ENCODE data around the gene MRPL37.

The MRPL37 gene

DNA sequence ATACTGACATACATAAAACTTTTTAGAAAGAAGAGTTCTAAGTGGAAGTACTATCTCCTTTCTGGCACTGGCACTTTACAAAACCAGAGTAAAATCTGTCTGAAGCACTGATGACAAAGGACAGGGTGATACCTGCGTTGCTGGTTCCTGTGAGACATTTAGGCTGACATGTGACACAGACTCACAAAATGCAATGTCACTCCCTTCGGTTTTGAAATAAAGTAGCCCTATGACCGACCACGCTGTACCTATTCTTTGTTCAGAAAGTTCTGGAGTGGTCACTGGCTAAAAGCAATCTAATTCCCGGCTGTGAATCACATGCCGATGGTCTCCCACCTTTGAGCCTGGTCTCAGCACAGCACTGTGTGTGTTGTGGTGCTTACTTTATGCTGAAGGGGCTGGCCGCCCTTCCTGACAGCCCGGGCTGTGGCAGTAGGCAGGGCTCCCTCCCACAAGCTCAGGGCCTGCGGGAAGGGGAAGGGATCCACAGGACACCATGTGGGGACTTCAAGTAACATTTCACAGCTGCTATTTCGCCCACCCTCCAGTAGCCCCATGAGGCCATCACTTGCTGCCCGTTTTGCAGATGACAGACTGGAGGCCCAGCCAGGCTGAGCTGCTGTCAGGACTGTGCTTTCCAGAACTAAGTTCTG, 48.0 kb downstream of the MRPL37 start:
- H3K4me3 ChIP-seq (ENCODE audit: low read length): no peak overlapping the region
- no peak overlapping the region for H3K9ac ChIP-seq (ENCODE audit: low read length)
- no peak overlapping the region for H3K27ac ChIP-seq (ENCODE audit: low read length)
- H3K4me1 ChIP-seq (ENCODE audit: control insufficient read depth, low read depth, low read length): no peaks in the 10 kb centered on the region
- no peaks in the 10 kb centered on the region for H3K27me3 ChIP-seq (ENCODE audit: control insufficient read depth, insufficient read depth, low read length)
- peaks cover 9% of the 10 kb centered on the region for H3K36me3 ChIP-seq (ENCODE audit: control insufficient read depth, low read depth, low read length)
- H3K9me3 ChIP-seq (ENCODE audit: control insufficient read depth, low read depth, low read length): no peaks in the 10 kb centered on the region

DNA sequence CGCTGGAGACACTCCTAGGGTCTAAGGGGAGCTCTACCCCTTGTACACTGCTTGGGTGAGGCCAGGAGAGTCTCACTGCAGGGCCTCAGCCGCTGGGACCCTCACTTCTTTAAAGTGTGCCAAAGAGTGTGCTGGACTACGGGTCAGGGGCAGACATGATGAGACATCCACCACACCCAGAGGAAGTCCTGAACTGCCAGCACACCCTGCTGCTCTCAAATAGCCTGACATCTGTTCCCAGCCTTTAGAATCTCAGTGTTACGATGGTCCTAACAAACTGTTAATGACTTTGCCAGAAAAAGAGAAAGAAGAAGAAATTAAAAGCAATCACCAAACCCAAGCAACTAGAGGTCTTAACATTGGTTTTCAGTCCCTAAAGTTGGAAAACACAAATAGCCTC, 49.0 kb downstream of the MRPL37 start:
- H3K9ac ChIP-seq (ENCODE audit: low read length): no peak overlapping the region
- no peak overlapping the region for H3K4me3 ChIP-seq (ENCODE audit: low read length)
- H3K27me3 ChIP-seq (ENCODE audit: control insufficient read depth, insufficient read depth, low read length): no peaks in the 10 kb centered on the region
- no peaks in the 10 kb centered on the region for H3K4me1 ChIP-seq (ENCODE audit: control insufficient read depth, low read depth, low read length)
- H3K9me3 ChIP-seq (ENCODE audit: control insufficient read depth, low read depth, low read length): no peaks in the 10 kb centered on the region
- no peak overlapping the region for H3K27ac ChIP-seq (ENCODE audit: low read length)
- peaks cover 5% of the 10 kb centered on the region for H3K36me3 ChIP-seq (ENCODE audit: control insufficient read depth, low read depth, low read length)

DNA sequence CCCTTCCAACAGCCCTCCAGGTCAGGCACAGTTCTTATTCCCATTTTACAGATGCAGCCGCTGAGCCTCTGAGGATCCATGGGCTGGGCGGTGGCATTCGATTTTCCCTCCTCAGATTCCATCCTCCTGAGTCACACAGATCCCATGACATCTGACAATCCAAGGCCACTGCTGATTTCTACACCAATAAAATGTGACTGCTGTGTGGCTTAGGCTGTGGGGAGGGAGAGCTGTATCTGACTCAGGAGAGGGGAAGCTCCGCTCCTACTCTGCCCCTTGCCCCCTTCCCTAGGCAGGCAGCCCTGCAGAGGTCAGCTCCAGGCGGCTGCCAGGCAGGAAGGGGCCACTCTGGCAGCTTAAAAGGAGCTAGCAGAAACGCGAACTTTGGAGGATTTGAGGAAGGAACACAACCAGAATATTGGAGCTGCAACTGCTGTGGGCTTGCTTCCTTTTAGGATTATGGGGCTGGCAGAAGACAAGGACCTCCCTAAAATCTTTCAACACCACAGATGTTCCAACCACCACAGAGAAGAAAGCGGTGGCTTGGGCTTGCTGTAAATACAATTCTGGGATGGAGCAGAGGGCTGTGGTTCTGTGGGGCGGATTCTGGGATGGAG, 50.0 kb downstream of the MRPL37 start:
- H3K27me3 ChIP-seq (ENCODE audit: control insufficient read depth, insufficient read depth, low read length): no peaks in the 10 kb centered on the region
- H3K27ac ChIP-seq (ENCODE audit: low read length): no peak overlapping the region
- H3K4me3 ChIP-seq (ENCODE audit: low read length): no peak overlapping the region
- no peaks in the 10 kb centered on the region for H3K9me3 ChIP-seq (ENCODE audit: control insufficient read depth, low read depth, low read length)
- H3K4me1 ChIP-seq (ENCODE audit: control insufficient read depth, low read depth, low read length): no peaks in the 10 kb centered on the region
- H3K9ac ChIP-seq (ENCODE audit: low read length): no peak overlapping the region
- H3K36me3 ChIP-seq (ENCODE audit: control insufficient read depth, low read depth, low read length): peaks cover 5% of the 10 kb centered on the region

DNA sequence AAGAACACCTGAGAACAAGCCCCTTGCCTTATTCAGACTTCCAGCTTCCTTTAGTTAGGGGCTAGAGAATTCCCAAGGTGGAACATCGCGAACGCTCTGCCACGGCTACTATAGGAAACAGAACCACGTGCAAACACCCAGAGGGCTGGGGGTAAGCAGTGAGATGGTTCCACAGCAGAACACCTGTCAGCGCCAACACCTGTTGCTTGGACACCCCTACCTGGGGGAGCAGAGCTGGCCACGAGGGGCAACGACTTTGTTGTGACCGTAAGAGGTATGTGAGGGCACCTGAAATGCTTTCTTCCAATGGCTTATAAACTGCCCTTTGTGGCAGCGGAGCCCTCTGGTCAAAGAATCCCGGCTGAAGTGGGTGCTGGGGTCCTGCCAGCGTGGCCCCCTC, 50.7 kb downstream of the MRPL37 start:
- peaks cover 5% of the 10 kb centered on the region for H3K36me3 ChIP-seq (ENCODE audit: control insufficient read depth, low read depth, low read length)
- no peak overlapping the region for H3K27ac ChIP-seq (ENCODE audit: low read length)

DNA sequence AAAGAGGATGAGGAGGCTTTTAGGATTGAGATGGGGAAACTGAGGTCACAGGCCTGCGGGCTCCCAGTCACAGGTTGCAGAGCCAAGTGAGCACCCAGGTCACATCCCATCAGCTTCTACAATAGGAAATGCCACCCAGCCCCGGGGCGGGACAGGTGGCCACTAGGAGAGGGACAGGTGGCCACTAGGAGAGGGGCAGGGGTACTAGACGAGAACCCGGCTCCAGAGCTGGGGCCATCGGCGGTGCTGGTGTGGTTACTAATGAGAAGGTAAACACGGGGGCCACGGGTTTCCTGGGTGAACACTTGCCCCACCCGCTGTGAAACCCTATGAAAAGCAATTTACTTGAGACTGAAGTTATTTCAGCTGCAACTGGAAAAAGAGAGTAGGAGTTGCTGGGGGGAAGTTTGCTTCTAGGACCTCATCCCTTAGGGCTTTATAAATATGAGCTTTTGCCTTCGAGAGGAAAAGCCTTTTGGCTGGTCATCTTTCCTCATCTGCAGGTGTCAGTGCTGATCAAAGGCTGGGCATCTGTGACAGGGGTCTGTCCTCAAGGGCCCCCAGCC, 52.5 kb downstream of the MRPL37 start:
- Histone ChIP-seq H3K36me3 (ENCODE audit: control insufficient read depth, low read depth, low read length) (peaks cover 3% of the 10 kb centered on the region), H3K4me3 (ENCODE audit: low read length) (no peak overlapping the region), H3K4me1 (ENCODE audit: control insufficient read depth, low read depth, low read length) (peaks cover 11% of the 10 kb centered on the region)

More for the DNA sequence above, 50.7 kb downstream of the MRPL37 start:
- Histone ChIP-seq H3K9ac (ENCODE audit: low read length) (no peak overlapping the region), H3K4me3 (ENCODE audit: low read length) (no peak overlapping the region), H3K27me3 (ENCODE audit: control insufficient read depth, insufficient read depth, low read length) (no peaks in the 10 kb centered on the region), H3K4me1 (ENCODE audit: control insufficient read depth, low read depth, low read length) (no peaks in the 10 kb centered on the region), H3K9me3 (ENCODE audit: control insufficient read depth, low read depth, low read length) (no peaks in the 10 kb centered on the region)

DNA sequence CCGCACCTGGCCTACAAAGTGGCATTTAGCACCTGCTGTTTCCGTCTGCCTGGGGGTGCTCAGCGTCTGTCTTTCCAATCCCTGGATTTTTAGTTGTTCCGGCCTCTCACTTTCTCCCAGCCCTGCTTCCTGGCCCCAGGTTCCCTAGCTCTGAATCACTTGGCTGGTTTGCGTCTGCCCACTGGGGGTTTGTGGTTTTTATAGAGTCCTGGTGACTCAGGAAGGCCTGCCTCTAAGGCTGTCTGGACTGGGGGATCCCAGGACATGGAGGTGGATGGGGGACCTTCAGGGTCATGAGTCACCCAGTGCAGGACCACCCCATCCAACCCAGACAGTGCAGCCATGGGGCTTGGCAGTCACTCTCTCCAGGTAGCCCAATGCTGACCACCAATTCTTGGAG, 53.5 kb downstream of the MRPL37 start:
- Histone ChIP-seq H3K36me3 (ENCODE audit: control insufficient read depth, low read depth, low read length) (peaks cover 3% of the 10 kb centered on the region), H3K27me3 (ENCODE audit: control insufficient read depth, insufficient read depth, low read length) (no peaks in the 10 kb centered on the region), H3K4me3 (ENCODE audit: low read length) (no peak overlapping the region), H3K27ac (ENCODE audit: low read length) (no peak overlapping the region), H3K9ac (ENCODE audit: low read length) (no peak overlapping the region), H3K4me1 (ENCODE audit: control insufficient read depth, low read depth, low read length) (peaks cover 11% of the 10 kb centered on the region), H3K9me3 (ENCODE audit: control insufficient read depth, low read depth, low read length) (no peaks in the 10 kb centered on the region)

More for the DNA sequence above, 52.5 kb downstream of the MRPL37 start:
- H3K27me3 ChIP-seq (ENCODE audit: control insufficient read depth, insufficient read depth, low read length): no peaks in the 10 kb centered on the region
- H3K27ac ChIP-seq (ENCODE audit: low read length): no peak overlapping the region
- H3K9ac ChIP-seq (ENCODE audit: low read length): no peak overlapping the region
- H3K9me3 ChIP-seq (ENCODE audit: control insufficient read depth, low read depth, low read length): no peaks in the 10 kb centered on the region

DNA sequence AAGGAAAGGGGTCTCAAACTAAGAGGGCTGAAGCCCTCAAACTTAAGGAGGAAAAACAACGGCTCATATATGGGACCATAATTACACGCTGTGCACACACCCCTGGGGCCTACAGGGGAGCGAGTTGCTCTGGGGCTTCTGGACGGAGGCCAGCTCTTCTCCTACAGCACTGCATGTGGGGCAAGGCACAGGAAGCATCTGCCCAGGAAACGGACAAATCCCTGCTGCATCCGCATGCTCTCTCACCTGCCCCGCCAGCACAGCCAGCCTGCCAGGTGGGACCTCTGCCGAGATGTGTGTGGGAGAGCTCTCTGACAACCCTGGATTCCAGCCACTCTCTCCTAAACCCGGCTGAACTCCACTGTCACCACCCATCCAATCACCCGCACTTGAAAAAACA, 54.1 kb downstream of the MRPL37 start:
- no peak overlapping the region for H3K27ac ChIP-seq (ENCODE audit: low read length)

DNA sequence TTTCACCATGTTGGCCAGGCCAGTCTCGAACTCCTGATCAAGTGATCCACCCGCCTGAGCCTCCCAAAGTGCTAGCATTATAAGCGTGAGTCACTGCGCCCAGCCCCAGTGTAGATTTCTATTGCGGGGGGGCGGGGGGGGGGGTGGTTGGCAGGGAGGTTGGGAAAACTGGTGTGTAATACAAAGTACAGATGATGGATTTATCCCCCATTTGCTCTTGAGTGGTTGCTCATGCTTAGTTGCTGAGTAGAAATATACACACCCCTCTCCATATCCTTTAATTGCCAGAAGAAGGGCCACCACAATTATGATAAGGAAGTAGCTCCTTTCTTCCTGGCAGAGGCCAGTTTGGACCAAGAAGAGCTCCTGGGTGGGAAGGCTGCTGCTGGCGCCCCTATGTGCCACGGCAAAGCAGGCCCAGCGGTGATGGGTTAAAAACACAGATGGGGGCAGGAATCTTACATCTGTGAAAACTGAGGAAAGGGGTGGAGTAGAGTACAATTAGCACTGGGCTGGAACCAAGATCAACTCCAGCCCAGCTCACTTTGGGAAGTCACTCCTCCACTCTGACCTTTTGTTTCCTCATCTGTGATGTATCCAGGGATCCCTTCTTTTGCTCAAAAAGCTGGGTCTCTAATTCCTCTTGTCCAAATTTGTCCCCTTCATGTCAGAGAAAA, 55.2 kb downstream of the MRPL37 start:
- Histone ChIP-seq H3K36me3 (ENCODE audit: control insufficient read depth, low read depth, low read length) (peaks cover 3% of the 10 kb centered on the region), H3K9me3 (ENCODE audit: control insufficient read depth, low read depth, low read length) (no peaks in the 10 kb centered on the region), H3K27me3 (ENCODE audit: control insufficient read depth, insufficient read depth, low read length) (no peaks in the 10 kb centered on the region), H3K4me3 (ENCODE audit: low read length) (no peak overlapping the region), H3K4me1 (ENCODE audit: control insufficient read depth, low read depth, low read length) (peaks cover 11% of the 10 kb centered on the region), H3K9ac (ENCODE audit: low read length) (no peak overlapping the region), H3K27ac (ENCODE audit: low read length) (no peak overlapping the region)

More for the DNA sequence above, 54.1 kb downstream of the MRPL37 start:
- peaks cover 3% of the 10 kb centered on the region for H3K36me3 ChIP-seq (ENCODE audit: control insufficient read depth, low read depth, low read length)
- H3K9me3 ChIP-seq (ENCODE audit: control insufficient read depth, low read depth, low read length): no peaks in the 10 kb centered on the region
- no peaks in the 10 kb centered on the region for H3K27me3 ChIP-seq (ENCODE audit: control insufficient read depth, insufficient read depth, low read length)
- H3K4me1 ChIP-seq (ENCODE audit: control insufficient read depth, low read depth, low read length): peaks cover 11% of the 10 kb centered on the region
- no peak overlapping the region for H3K4me3 ChIP-seq (ENCODE audit: low read length)
- H3K9ac ChIP-seq (ENCODE audit: low read length): no peak overlapping the region

DNA sequence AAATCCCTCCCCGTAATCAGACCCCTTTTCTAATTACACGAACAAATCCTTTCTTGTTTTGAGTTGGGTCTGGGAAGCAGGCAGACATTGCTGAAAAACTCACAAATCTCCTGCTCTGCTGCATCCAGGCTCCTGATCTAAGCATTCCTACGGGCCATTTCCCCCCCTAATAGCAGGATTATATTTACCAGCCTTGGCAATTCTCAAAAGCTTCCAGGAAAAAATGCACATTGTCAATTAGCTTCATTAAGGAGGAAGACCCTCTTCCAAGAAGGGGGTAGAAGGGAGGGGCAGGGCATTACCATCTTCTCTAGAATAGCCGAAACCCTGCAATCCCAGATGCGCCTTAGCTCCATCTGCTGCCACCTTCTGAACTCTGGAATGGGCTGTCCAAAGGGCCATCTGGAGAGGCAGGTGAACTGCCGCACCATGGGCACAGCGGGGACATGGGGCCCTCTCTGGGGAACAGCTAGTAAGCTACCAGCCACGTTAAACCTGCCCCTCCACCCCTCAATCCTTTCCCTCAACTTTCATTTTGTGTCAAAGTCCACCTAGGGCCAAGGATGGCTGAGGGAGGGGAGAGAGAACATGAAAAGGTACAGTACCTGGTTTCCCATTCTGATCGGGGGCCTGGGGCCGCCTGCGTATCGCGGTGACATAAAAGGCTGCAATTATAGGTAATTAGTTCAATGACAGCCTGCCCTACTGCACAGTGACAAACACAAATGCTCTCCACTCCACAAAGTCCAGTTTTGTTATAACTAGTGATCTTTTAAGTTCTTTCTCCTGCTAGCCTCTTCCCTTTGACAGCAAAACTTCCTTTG, 56.8 kb downstream of the MRPL37 start:
- Histone ChIP-seq H3K9ac (ENCODE audit: low read length) (no peak overlapping the region), H3K36me3 (ENCODE audit: control insufficient read depth, low read depth, low read length) (no peaks in the 10 kb centered on the region), H3K4me1 (ENCODE audit: control insufficient read depth, low read depth, low read length) (peaks cover 11% of the 10 kb centered on the region), H3K27ac (ENCODE audit: low read length) (no peak overlapping the region), H3K9me3 (ENCODE audit: control insufficient read depth, low read depth, low read length) (no peaks in the 10 kb centered on the region), H3K27me3 (ENCODE audit: control insufficient read depth, insufficient read depth, low read length) (no peaks in the 10 kb centered on the region), H3K4me3 (ENCODE audit: low read length) (no peak overlapping the region)

DNA sequence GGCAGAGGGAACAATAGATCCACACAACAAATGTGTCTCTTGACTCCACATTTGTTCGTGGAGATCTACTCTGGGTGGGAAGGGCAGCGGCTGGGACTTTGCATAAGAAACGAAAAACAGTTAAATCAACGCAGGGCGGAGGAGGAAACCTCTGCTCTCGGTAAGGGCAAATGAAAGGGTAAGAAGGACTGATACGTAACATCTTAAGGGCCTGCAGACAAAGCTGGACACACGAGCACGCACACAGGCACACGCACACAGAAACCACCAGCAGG, 57.3 kb downstream of the MRPL37 start:
- Histone ChIP-seq H3K27me3 (ENCODE audit: control insufficient read depth, insufficient read depth, low read length) (no peaks in the 10 kb centered on the region), H3K27ac (ENCODE audit: low read length) (no peak overlapping the region), H3K9ac (ENCODE audit: low read length) (peak overlapping the region; percentile 15), H3K4me3 (ENCODE audit: low read length) (no peak overlapping the region), H3K9me3 (ENCODE audit: control insufficient read depth, low read depth, low read length) (no peaks in the 10 kb centered on the region), H3K36me3 (ENCODE audit: control insufficient read depth, low read depth, low read length) (no peaks in the 10 kb centered on the region), H3K4me1 (ENCODE audit: control insufficient read depth, low read depth, low read length) (peaks cover 11% of the 10 kb centered on the region)

DNA sequence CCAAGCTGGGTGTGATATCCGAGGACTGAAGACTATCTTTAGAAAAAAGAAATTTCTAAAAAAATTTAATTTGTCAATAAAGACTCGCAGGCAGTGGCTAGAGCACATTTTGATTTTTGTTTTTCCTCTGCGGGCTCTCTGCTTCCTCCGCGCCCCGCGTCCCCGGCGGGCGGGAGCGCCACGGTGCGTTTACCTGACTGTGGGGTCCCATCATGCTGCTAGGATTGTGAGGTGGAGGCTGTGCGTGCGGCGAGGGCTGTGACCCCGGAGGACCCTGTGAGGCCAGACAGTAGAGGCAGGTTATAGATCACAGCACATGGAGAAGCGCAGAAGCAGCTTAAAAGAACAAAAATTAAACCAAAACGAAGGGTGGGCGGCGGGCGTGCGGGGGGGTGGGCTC, 57.9 kb downstream of the MRPL37 start:
- H3K9ac ChIP-seq (ENCODE audit: low read length): no peak overlapping the region
- no peaks in the 10 kb centered on the region for H3K36me3 ChIP-seq (ENCODE audit: control insufficient read depth, low read depth, low read length)
- peaks cover 11% of the 10 kb centered on the region for H3K4me1 ChIP-seq (ENCODE audit: control insufficient read depth, low read depth, low read length)
- no peak overlapping the region for H3K4me3 ChIP-seq (ENCODE audit: low read length)
- no peak overlapping the region for H3K27ac ChIP-seq (ENCODE audit: low read length)
- H3K27me3 ChIP-seq (ENCODE audit: control insufficient read depth, insufficient read depth, low read length): no peaks in the 10 kb centered on the region
- H3K9me3 ChIP-seq (ENCODE audit: control insufficient read depth, low read depth, low read length): no peaks in the 10 kb centered on the region
